ENCODE measurements around the gene LRIG3.
"Not testable (repeated sequence)": the region's sequence is repeated elsewhere in the genome, so short reads cannot be mapped to it uniquely, and the experiment has no call there.

Gene LRIG3

GRCh38 chr12:58855630-58856029 is 64.7 kb downstream of the LRIG3 start:
- not testable (repeated sequence) for FAIRE-seq

- no peak for FAIRE-seq
Observed at GRCh38 chr12:58850826-58851225, 69.5 kb downstream of the LRIG3 start.

- no peak for FAIRE-seq
Observed at GRCh38 chr12:58847901-58848600, 72.3 kb downstream of the LRIG3 start.

GRCh38 chr12:58844161-58844560 is 76.1 kb downstream of the LRIG3 start:
- FAIRE-seq, result no peak

- no peak for FAIRE-seq
Observed at GRCh38 chr12:58841058-58841798, 79.1 kb downstream of the LRIG3 start.

- peak; percentile 81 for FAIRE-seq
Observed at GRCh38 chr12:58833853-58834252, 86.5 kb downstream of the LRIG3 start.

- FAIRE-seq, result no peak
Observed at GRCh38 chr12:58832920-58833319, 87.4 kb downstream of the LRIG3 start.
